ENCODE measurements around the gene EFCAB9.

DNA sequence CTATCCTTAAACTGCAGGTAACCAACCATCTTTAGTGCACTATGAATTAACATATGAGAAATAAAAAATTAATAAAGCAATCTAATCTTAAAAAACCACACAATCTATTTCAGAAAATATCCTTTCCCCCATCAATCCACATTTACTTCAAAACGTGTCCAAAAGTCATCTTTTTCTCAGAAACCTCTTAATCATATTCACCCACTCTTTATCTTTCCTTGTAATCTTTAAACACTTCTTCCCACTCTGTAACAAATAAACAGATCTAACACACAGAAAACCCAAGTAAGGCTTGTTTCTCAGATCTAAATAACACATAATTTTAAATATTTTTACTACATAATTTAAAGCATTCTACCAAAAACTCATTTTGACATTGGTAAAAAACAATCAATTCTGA is 44.4 kb downstream of the EFCAB9 start:
- TF ChIP-seq POLR2AphosphoS5 (IDR thresholded peaks at IDR 0.05): no peak
- TF ChIP-seq, protein P1, sequence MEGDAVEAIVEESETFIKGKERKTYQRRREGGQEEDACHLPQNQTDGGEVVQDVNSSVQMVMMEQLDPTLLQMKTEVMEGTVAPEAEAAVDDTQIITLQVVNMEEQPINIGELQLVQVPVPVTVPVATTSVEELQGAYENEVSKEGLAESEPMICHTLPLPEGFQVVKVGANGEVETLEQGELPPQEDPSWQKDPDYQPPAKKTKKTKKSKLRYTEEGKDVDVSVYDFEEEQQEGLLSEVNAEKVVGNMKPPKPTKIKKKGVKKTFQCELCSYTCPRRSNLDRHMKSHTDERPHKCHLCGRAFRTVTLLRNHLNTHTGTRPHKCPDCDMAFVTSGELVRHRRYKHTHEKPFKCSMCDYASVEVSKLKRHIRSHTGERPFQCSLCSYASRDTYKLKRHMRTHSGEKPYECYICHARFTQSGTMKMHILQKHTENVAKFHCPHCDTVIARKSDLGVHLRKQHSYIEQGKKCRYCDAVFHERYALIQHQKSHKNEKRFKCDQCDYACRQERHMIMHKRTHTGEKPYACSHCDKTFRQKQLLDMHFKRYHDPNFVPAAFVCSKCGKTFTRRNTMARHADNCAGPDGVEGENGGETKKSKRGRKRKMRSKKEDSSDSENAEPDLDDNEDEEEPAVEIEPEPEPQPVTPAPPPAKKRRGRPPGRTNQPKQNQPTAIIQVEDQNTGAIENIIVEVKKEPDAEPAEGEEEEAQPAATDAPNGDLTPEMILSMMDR (IDR thresholded peaks at IDR 0.05): no peak
- no peak for TF ChIP-seq EP300 (IDR thresholded peaks at IDR 0.05)

Measured in esophagus muscularis mucosa (tissue), 4 donors.